Endothelial cell of umbilical vein (primary cell): ENCODE data around the gene GPR34.

Experiments
- EZH2 ChIP-seq: IDR thresholded peaks from 2 replicates; pipeline ENCODE4 v1.6.1; 2012; ENCODE audit warnings: borderline replicate concordance, low read depth, mild to moderate bottlenecking, moderate library complexity, low read length, inconsistent platforms; ENCODE audit not compliant: severe bottlenecking
- TF ChIP-seq, protein P1 (sequence below), 2 donors: IDR thresholded peaks; 1 replicate in 1 of 2; 2 replicates in 1 of 2; pipeline ENCODE4 v1.5.1; 2011; ENCODE audit warnings: low read length in 2 of 2, mild to moderate bottlenecking in 2 of 2, moderate library complexity in 2 of 2, control low read depth in 1 of 2, inconsistent platforms in 1 of 2, low read depth in 1 of 2; ENCODE audit not compliant: insufficient read depth in 1 of 2; ENCODE audit errors: extremely low read depth in 1 of 2

DNA sequence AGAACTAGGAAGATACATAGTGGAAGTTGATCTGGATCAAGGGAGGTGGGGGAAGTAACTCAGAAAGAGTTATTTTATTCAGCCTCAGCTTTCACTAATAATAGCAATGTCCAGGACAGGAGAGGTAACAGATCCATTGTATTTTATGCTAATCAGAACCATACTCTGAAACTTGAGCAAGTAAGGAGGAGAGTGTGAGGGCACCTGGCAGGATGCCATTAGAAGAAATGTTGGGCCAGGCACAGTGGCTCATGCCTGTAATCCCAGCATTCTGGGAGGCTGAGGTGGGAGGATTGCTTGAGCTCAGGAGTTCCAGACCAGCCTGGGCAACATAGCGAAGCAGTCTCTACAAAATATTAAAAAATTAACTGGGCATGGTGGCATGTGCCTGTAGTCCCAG lies 16.3 kb downstream of the GPR34 start:
- TF ChIP-seq, protein P1, sequence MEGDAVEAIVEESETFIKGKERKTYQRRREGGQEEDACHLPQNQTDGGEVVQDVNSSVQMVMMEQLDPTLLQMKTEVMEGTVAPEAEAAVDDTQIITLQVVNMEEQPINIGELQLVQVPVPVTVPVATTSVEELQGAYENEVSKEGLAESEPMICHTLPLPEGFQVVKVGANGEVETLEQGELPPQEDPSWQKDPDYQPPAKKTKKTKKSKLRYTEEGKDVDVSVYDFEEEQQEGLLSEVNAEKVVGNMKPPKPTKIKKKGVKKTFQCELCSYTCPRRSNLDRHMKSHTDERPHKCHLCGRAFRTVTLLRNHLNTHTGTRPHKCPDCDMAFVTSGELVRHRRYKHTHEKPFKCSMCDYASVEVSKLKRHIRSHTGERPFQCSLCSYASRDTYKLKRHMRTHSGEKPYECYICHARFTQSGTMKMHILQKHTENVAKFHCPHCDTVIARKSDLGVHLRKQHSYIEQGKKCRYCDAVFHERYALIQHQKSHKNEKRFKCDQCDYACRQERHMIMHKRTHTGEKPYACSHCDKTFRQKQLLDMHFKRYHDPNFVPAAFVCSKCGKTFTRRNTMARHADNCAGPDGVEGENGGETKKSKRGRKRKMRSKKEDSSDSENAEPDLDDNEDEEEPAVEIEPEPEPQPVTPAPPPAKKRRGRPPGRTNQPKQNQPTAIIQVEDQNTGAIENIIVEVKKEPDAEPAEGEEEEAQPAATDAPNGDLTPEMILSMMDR (IDR thresholded peaks at IDR 0.05; ENCODE audit: extremely low read depth in 1 of 2, insufficient read depth in 1 of 2, low read depth in 1 of 2, low read length in 2 of 2), result no peak
- no peak for TF ChIP-seq EZH2
